Vagina (tissue), 2 donors: Measurements from ENCODE around the gene INTS12. TPM values are rescaled to one million over a fixed set of nuclear protein-coding genes. Genes with fewer than 3 reads are reported as not detected.

Experiments used
- DNase-seq, 2 donors: peaks; one replicate each; pipeline ENCODE4 v3.0.0-alpha.2; 2017; ENCODE audit errors: extremely low spot score in 2 of 2
- H3K27ac ChIP-seq: fragments of 200-600 bp; sonication (generic); one replicate; pipeline ENCODE4 v1.5.1; 2019
- H3K27me3 ChIP-seq: fragments of 200-600 bp; sonication (generic); one replicate; pipeline ENCODE4 v1.5.1; 2019
- H3K36me3 ChIP-seq, 2 donors: fragments of 200-600 bp; sonication (generic); one replicate each; pipeline ENCODE4 v1.5.1; 2017 to 2019
- H3K4me1 ChIP-seq: fragments of 200-600 bp; sonication (generic); one replicate; pipeline ENCODE4 v1.5.1; 2019
- H3K4me3 ChIP-seq, 2 donors: fragments of 200-600 bp; sonication (generic); 1 replicate in 1 of 2; 2 replicates in 1 of 2; pipeline ENCODE4 v1.5.1; 2016 to 2019
- H3K9me3 ChIP-seq: fragments of 200-600 bp; sonication (generic); one replicate; pipeline ENCODE4 v1.5.1; 2019
- POLR2A ChIP-seq, 2 donors: fragments of 450-650 bp; IDR thresholded peaks; one replicate each; pipeline ENCODE4 v1.6.1; 2017; ENCODE audit warnings: antibody characterized with exemption in 2 of 2, mild to moderate bottlenecking in 2 of 2, moderate library complexity in 2 of 2
- POLR2AphosphoS5 ChIP-seq, 2 donors: sonication (generic); formaldehyde crosslinking; IDR thresholded peaks; one replicate each; pipeline ENCODE4 v1.9.0; 2017; ENCODE audit warnings: antibody characterized with exemption in 2 of 2, mild to moderate bottlenecking in 2 of 2, low read depth in 1 of 2; ENCODE audit not compliant: insufficient read depth in 1 of 2
- intact Hi-C: fragments of 100-400 bp; cut with DNase I; formaldehyde crosslinking; loops from one replicate; pipeline ENCODE4 v1.15.1; 2023
- total RNA-seq: library from RNA; depleted of rRNA; stranded (reverse); fragments of >200 nt; gene quantifications from one replicate; pipeline ENCODE4 v1.2.3, GENCODE V29; 2016
- TF ChIP-seq, protein P1 (sequence below), 3 experiments: fragments of 450-650 bp in 2 of 3; fragments of 200-600 bp in 1 of 3; sonication (generic) in 1 of 3; IDR thresholded peaks; one replicate each; pipeline ENCODE4 v1.5.1; 2017 to 2019; ENCODE audit warnings: antibody characterized with exemption in 3 of 3, mild to moderate bottlenecking in 2 of 3, moderate library complexity in 2 of 3

INTS12 gene, protein sequence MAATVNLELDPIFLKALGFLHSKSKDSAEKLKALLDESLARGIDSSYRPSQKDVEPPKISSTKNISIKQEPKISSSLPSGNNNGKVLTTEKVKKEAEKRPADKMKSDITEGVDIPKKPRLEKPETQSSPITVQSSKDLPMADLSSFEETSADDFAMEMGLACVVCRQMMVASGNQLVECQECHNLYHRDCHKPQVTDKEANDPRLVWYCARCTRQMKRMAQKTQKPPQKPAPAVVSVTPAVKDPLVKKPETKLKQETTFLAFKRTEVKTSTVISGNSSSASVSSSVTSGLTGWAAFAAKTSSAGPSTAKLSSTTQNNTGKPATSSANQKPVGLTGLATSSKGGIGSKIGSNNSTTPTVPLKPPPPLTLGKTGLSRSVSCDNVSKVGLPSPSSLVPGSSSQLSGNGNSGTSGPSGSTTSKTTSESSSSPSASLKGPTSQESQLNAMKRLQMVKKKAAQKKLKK
- 18.2 TPM for total RNA-seq

DNA sequence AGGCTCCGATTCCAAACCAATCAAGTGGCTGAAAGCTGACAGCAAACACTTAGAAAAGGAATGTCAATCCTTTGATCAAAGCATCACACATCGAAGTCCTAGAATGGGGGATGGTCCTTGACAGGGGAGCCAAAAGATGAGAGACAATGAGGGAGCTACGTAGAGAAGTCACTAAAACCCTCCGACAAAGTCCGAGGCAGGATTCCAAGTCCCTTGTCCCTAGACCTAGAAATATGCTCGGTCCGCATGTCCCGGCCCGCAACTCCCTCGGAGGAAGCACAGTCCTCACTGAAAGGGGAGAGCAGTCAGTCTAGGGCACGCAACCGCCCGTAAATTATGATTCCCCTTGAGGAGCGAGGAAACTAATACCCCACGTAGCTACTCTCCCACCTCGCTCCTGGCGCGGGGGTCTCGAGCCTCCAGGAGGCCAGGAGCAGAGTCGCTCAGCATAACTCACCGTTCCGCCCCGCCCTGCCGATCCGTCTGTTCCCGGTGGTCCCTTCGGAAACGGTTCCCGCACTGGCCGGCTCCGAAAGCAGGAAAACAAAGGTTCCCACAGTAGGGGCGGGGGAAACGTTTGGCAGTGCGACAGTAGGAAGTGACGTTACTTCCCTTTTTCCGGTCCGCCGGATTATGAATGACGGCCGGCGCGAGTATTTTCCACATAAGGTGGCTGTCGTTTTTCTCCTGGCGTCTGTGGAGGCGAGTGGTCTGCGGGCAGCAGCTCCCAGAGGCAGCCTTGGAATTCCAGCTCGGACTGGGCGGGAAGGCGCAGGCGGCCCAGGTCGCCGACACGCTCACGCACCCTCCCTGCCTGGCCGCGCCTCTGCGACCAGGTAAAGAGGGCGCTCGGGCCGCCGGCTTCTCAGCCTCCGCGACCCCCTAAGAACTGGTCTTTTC, at the start of gene INTS12, which contains the start of gene GSTCD:
Gene INTS12, minus strand, starts transcription at position 509 of the 900 bp plus-strand sequence. CDS start 8,684 bp downstream, outside the sequence.
Gene GSTCD, plus strand, starts transcription at position 604 of the 900 bp plus-strand sequence. CDS start 8,830 bp downstream, outside the sequence.
- H3K36me3 ChIP-seq: no peaks in the 10 kb centered on the region
- no peaks in the 10 kb centered on the region for H3K9me3 ChIP-seq
- peak within 1 kb of the TSS; percentile 92 to 93 for H3K4me3 ChIP-seq
- intact Hi-C loops: no loop called here
- peak in 1 of 2 donors; percentile 91 for DNase-seq
- H3K27me3 ChIP-seq: no peaks in the 10 kb centered on the region
- peak; percentile 81 to 84 for TF ChIP-seq POLR2AphosphoS5 (IDR thresholded peaks at IDR 0.05; ENCODE audit: insufficient read depth in 1 of 2, low read depth in 1 of 2)
- TF ChIP-seq, protein P1, sequence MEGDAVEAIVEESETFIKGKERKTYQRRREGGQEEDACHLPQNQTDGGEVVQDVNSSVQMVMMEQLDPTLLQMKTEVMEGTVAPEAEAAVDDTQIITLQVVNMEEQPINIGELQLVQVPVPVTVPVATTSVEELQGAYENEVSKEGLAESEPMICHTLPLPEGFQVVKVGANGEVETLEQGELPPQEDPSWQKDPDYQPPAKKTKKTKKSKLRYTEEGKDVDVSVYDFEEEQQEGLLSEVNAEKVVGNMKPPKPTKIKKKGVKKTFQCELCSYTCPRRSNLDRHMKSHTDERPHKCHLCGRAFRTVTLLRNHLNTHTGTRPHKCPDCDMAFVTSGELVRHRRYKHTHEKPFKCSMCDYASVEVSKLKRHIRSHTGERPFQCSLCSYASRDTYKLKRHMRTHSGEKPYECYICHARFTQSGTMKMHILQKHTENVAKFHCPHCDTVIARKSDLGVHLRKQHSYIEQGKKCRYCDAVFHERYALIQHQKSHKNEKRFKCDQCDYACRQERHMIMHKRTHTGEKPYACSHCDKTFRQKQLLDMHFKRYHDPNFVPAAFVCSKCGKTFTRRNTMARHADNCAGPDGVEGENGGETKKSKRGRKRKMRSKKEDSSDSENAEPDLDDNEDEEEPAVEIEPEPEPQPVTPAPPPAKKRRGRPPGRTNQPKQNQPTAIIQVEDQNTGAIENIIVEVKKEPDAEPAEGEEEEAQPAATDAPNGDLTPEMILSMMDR (IDR thresholded peaks at IDR 0.05): peak in 1 of 3 experiments; percentile 21
- peak in 1 of 2 donors; percentile 21 for TF ChIP-seq POLR2A (IDR thresholded peaks at IDR 0.05)
- H3K27ac ChIP-seq: peak within 1 kb of the TSS; percentile 79
- peaks cover 18% of the 10 kb centered on the region for H3K4me1 ChIP-seq

DNA sequence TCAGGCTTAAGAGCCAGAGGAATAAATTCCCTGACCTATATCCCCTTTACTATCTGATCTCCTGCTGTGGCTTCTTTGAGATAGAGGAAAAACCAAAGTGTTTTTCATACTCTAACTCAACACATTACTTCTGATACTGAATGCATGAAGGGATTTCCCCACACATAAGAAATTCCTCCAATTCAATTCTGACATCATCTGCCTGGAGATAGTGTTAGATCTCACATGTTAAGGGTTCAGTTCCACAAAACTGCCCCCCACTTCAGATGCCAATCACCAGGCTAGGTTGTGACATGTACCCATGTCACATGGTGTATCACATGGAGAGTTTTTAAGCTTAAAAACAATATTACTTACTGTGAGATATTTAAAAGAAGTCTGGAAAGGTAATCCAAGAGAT, 46.9 kb upstream of the INTS12 start:
- Histone ChIP-seq H3K4me3 (no peak overlapping the region), H3K36me3 (no peaks in the 10 kb centered on the region), H3K27ac (no peak overlapping the region), H3K9me3 (no peaks in the 10 kb centered on the region), H3K27me3 (no peaks in the 10 kb centered on the region), H3K4me1 (no peaks in the 10 kb centered on the region)
- DNase-seq: no peak
- TF ChIP-seq POLR2AphosphoS5 (IDR thresholded peaks at IDR 0.05; ENCODE audit: insufficient read depth in 1 of 2, low read depth in 1 of 2) (no peak), POLR2A (IDR thresholded peaks at IDR 0.05) (no peak)
- TF ChIP-seq, protein P1 (IDR thresholded peaks at IDR 0.05): no peak
- intact Hi-C loops: no loop called here

DNA sequence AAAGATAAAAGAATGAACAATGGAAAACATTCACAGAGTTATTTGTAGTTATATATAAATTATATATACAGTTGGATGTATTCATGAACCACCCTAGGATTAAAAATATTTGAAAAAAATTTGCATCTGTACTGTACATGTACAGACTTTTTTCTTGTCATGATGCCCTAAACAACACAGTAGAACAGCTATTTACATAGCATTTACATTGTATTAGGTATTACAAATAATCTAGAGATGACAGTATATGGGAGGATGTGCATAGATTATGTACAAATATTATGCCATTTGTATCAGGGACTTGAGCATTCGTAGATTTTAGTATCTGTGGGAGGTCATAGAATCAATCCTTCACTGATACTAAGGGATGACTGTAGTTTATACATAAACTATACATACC, 44.9 kb upstream of the INTS12 start:
- Histone ChIP-seq H3K27me3 (no peaks in the 10 kb centered on the region), H3K4me1 (no peaks in the 10 kb centered on the region), H3K9me3 (no peaks in the 10 kb centered on the region), H3K4me3 (no peak overlapping the region), H3K36me3 (no peaks in the 10 kb centered on the region), H3K27ac (no peak overlapping the region)
- DNase-seq: no peak
- TF ChIP-seq POLR2A (IDR thresholded peaks at IDR 0.05): no peak
- TF ChIP-seq, protein P1 (IDR thresholded peaks at IDR 0.05): no peak
- intact Hi-C loops: no loop called here

DNA sequence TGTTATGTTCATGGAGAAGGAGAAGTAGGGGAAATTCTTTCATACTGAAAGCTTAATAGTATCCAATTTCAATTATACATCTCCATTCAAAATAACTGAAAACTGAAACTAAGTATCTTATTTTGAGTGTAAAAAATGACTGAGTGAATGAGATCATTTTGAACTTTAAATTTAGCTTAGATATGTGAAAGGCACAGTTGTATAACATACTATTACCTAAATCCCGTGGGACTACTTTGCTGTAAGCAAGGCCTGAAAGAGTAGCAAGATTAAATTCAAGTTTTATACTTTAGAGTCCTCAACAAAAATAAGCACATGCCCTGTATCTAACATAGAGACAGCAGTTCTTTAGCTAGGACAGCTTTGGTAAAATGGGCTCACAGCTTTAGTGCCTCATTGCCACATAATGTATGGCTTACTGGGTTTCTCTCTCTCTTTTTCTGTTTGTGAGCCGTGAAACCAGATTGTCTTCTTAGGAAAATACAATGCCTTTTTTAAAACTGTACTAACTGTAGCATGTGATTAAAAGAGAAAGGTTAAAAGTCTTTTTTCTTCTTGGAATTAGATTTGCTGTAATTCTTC, 43.3 kb upstream of the INTS12 start:
- Histone ChIP-seq H3K4me1 (no peaks in the 10 kb centered on the region), H3K27me3 (no peaks in the 10 kb centered on the region), H3K27ac (no peak overlapping the region), H3K36me3 (no peaks in the 10 kb centered on the region), H3K9me3 (no peaks in the 10 kb centered on the region), H3K4me3 (no peak overlapping the region)
- TF ChIP-seq POLR2A (IDR thresholded peaks at IDR 0.05) (no peak), POLR2AphosphoS5 (IDR thresholded peaks at IDR 0.05; ENCODE audit: insufficient read depth in 1 of 2, low read depth in 1 of 2) (no peak)
- TF ChIP-seq, protein P1 (IDR thresholded peaks at IDR 0.05): no peak
- no peak for DNase-seq
- intact Hi-C loops: no loop called here
